ENCODE measurements around the gene STPG2.

GRCh38 chr4:97560009-97560408 lies 583.3 kb downstream of the STPG2 start:
- TF ChIP-seq POLR2A (IDR thresholded peaks at IDR 0.05) = no peak
- TF ChIP-seq POLR2AphosphoS5 (IDR thresholded peaks at IDR 0.05) = no peak
- no peak for TF ChIP-seq CTCF (IDR thresholded peaks at IDR 0.05)

Measured in transverse colon (tissue), 4 donors.